Measurements from ENCODE around the gene PCSK5.
"Not testable (repeated sequence)": the region's sequence is repeated elsewhere in the genome, so short reads cannot be mapped to it uniquely, and the experiment has no call there.

The PCSK5 gene

DNA sequence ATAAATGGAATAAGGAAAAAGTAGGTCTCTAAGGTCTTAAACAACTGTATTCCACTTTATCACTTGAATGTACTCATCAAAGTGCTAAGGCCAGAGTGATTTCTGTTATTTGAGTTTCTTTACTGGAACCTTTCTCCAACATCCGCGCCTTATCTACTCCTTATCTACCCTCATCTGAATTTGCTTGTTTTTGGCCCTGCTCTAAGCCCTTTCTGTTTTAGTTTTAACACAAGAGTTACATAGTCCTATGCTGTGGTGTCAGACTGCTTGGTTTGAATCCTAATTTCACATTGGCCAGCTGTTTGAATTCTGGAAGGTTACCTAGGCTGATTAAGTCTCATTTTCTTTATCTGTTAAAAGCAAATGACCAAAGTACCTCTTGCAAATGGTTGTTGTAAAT lies 128.3 kb downstream of the PCSK5 start:
- DNase-seq = peak; percentile 0

DNA sequence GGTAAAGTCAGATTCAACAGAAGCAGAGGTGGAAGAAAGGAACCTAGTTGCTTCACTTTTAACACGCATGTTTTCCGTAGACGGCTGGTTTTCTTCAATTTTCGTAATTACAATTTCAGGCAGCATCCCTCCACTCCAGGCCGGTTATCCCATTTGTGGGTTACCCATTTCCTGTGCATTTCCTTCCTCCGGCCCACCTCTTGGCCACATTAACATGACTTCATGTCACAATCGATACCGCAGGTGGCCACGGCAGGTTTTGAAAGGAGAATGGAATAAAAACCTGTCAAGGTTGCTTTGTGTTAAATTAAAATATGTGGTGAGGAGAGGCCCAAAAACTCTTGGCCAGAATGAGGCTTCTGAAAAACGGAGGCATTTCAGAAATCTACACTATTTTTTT lies 130.2 kb downstream of the PCSK5 start:
- peak; percentile 4 for DNase-seq

DNA sequence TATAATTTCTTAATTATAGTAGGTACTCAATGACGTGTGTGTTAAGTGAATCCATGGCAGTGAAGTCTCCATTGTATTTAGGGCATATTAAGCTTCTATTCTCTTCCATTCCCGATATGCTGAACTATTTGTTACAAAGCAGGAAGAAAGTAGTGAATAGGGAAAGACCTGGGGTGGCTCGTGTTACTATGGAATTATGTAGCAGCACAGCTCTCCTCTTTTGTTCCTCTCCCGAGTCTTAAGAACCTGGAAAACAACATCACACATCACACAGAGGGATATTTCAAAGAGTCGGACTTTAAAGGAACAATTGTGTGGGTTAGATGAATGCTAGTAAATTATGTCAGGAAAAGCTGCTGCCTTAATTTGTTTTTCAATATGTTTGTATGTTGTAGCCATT lies 131.8 kb downstream of the PCSK5 start:
- DNase-seq = no peak

DNA sequence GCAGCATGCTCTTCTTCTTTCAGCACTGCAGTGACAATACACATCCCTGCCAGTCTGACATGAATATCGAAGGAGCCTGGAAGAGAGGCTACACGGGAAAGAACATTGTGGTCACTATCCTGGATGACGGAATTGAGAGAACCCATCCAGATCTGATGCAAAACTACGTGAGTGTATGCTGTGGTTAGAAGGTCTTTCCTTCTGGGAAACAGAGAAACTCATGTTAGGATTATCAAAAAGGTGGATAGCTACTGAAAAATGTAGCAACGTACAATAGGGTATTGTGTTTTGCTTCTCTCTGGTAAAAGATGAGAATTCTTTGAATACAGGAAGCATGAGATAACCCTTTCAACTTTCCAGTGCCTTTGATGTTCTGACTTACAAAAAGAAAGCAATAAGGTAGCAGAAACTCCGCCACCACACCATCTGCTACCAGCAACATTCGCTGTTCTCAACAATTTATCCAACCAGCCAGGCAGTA lies 133.3 kb downstream of the PCSK5 start:
- peak; percentile 51 for DNase-seq

DNA sequence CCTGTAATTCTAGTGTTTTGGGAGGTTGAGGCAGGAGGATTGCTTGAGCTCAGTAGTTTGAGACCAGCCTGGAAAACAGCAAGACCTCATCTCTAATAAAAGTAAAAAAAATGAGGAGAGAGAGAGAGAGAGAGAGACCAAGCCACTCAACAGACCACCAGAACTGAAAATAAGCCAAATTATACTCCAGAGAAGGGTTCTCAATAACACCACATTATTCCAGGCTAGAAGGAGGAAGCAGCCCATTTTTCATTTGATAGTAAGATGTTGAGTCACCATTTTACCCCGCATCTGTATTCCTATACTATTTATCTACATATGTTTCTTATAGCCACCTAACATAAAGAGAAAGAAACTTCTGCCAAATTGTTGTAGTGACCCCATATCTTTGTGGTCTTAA lies 134.8 kb downstream of the PCSK5 start:
- no peak for DNase-seq

DNA sequence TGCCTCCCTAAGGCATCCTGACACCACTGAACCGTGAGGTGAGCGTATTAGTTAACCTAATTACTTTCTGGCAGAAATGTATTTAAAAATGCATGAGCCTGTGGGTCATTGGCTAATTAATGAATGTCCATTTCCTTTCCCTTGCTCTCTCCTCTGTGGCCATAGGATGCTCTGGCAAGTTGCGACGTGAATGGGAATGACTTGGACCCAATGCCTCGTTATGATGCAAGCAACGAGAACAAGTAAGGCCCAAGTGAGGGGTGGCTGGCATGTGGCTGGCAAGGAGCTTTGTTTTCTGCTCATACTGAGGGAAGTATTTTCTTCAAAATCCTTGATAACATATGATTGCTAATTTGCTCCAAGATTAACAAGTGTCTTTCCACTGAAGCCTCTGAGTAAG lies 136.3 kb downstream of the PCSK5 start:
- DNase-seq = no peak

DNA sequence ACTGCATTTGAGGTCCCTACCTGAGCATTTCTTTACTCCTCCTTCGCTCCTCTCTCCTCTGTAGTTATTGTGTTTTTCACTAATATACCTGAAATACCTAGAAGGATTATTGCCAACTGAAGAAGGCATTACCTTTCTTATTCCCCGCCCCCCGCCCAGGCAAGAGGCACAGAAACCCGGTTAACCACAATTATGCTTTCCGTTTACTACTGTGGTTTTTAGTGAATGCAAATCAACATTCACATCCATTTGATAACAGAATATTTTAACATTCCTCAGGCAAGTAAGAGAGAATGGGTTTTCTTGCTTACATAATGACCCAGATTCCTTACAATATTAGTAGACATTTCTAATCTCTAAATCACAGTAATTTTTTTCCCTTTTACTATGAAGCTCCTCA lies 136.9 kb downstream of the PCSK5 start:
- DNase-seq = peak; percentile 1

DNA sequence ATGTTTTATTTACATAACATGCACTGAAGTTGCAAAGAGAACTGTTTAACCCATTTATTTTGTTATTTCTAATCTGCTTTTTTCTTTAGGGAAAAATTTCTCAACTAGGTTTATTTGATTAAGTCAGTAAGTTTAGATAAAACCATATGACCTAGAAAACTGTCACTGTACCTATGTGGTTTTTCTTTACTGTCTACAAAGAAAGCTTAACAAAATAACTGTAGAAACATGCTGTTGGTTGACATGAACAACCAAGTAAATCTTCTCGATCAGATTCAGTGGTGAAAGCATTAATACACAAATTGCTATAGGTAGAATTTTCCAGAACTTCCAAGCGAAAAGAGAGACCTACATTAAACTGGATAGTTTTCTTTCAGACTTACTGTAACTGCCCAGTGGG lies 137.4 kb downstream of the PCSK5 start:
- DNase-seq = no peak

DNA sequence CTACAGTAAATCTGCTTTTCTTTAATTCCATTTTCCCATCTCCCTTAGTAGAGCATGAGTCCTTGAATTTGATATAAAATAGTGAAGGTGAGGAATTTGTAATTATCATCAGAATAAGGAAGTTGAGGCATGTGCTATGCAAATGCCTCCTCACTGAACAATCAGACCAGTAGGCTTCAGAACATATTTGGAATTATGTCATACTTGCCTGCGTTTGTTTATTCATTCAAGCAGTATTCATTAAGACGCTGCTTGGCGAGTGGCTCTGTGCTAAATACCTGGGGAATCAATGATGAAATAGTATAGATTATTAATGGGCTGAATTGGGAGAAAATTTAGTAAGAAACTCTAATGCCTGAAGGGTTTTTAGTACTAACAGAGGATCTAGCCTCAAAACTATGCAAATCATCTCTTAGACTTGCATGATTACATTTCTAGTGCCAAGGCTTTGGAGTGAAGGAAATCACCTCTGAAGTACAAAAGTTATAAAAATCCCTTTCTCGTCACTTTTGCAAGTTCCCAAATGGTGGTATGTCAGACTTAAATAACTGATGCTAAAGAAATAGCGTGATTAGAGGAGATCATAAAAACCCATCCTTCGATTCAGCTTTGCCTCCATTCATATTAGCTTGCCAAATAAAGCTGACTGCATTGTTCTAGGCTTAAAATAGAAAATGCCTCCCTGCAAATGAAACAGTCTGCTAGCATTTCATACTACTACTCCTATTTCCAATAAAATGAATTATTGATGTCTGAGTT lies 141.7 kb downstream of the PCSK5 start:
- DNase-seq = no peak

DNA sequence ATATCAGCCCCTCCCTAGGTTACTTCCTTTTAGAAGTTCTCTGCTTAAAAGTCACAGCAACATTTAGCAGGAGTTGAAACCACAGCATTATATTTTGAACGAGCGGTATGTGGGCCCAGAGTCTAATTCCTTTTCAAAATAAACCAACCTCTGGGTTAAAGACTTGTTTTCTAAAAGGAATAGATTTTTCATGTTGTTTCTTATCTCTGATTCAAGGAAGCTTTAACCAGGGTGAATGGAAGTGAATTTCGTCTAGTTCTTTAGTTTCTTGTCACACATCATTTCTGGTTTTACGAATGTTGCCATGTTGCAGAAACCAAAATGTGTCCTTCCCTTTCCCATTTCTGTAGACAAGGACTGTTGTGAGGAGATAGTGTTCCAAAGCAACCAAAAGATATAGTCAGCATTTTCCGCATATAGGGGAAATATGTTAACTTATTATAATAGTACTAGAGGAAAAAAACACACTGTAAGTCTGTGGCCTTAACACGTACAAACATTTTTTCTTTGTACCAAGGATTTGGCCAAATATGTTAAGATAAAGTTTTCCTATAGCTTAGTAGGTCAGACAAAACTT lies 142.4 kb downstream of the PCSK5 start:
- no peak for DNase-seq

DNA sequence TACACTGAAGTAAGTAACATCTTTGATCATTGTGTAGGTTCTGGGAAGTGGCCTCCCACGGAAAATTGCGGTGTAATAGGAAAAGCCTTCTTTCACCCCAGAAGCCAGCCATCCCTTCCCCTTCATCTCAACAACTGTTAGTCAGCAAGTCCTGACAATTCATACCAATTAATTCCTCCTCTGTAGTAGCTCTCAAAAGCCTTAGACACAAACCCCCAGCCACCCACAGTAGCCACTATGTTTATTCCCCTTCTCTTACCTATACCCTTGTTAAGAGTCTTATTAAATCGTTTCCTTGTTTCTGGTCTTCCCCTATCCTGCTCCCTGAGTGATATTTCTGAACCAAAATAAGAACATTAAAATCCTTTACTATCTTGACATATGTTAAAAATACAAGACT lies 143.6 kb downstream of the PCSK5 start:
- no peak for DNase-seq

DNA sequence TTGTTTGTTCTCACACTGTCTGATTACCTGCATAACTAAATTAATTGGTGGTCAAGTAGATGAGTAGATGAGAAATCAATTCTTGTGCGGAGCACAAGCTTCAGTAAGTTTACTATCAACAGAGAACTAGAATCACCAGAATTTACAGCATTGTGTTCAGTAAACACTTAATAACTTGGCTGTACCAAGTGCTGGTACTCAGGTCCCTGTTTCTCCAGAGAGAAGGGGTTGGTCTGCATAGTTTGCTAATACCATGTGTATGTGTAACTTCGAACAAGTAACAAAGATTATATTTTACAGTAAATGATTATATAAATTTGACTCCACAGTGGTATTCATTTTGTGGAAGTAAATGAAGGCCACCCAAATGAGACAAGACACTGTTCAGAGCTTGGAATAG lies 146.3 kb downstream of the PCSK5 start:
- DNase-seq = no peak

DNA sequence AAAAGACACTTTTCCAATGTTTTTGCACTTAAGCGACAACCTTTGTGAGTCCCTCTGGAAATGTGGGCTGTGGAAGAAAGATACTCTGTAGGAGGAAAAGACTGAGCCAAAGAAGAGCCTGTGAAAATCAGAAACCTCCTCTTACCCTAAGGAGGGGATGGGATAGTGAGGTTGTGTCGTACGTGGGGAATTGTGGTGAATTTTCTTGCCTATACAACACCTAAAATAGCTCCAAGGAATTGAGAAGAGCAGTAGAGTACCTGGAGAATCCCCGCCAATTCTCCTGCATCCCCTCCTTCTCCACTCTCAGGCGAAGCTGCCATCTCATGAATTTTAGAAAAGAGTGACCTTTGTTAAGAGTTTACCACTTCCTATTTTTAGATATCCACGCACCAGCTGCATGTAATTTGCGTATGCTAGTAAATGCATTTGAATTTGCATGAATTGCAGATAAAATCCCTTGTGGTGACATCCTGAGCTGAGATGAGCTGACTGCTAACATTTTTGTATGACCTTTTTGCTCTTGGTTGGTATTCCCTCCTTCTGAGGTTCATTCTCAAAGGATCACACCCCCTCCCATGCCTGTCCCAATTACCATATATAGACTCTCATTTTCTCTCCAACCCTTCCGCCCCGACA lies 147.2 kb downstream of the PCSK5 start:
- no peak for DNase-seq

DNA sequence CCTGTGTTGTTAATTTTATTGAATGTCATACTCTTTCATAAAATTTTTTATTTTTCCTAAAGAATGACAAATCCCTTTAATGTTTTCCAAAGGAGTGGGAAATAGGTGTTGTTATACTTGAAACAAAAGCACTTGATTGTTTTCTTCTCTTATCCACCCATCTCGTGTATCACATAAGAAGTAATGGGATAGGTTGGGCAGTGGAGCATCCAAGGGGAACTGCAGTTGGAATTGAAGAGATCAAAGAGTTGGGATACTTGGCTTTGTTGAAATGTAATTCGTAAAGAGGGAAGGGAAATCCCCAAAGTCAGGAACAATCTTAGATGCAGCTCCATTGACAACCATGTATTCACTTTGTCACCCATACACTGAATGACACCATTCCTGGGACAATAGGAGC lies 148.0 kb downstream of the PCSK5 start:
- no peak for DNase-seq

DNA sequence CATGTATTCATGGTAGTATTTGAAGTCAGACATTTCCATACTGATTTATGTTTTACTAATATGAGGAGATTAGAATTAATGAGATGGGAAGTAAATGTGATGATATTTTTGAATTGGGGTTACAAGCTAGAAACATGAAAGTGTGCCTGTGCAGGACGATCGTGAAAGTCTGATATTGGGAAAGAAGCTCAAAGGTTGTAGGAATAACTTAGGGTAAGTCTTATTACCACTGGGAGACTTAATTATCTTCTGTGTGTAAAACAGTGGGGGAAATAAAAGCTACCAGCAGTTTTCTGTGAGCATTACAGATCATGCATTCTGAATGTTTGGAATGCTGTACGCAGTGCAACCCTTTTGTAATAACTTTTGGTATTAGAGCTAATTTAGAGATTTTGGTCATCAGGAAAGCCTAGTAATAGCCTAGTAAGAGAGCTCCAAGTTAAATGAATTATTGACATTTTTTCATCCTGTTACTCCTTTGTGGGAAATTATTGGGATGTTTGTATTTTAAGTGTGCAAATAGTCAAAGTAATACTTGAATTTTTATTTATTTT lies 153.9 kb downstream of the PCSK5 start:
- no peak for DNase-seq

DNA sequence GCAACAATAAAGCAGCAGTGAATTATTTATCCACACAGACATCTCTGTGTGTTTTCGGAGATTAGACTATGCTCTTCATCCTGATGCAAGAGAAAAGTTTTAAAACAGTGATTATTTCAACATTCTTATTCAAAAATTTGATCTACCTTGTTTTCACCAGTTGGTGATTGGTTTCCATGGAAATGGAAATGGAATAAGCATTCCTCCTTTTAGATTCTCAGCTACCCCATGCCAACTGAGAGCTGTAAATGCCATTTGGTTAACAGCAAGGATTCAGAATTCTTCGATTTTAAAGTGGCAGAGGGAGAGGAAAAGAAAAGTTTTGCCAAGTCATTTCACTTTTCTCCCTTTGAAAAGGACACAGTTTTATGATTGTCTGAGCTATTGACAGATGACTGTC lies 154.7 kb downstream of the PCSK5 start:
- DNase-seq = no peak

DNA sequence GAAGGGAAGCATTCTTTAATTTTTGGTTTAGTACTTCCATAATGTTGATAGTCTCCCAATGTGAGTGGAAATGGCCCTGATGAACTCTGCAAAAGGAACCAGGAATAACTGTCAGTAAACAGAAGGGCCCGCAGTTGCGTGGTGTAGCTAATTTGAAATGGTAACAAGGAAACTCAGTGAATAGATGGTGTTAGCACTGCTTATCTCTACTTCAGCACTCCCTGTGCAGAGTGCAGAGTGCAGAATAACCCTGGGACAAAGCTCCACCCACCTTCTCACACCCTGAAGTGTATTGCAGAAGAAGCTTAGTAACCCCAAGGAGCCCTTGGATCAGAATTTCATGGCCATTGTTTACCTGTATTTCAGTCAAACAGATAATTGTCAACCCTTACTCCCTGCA lies 158.9 kb downstream of the PCSK5 start:
- no peak for DNase-seq

DNA sequence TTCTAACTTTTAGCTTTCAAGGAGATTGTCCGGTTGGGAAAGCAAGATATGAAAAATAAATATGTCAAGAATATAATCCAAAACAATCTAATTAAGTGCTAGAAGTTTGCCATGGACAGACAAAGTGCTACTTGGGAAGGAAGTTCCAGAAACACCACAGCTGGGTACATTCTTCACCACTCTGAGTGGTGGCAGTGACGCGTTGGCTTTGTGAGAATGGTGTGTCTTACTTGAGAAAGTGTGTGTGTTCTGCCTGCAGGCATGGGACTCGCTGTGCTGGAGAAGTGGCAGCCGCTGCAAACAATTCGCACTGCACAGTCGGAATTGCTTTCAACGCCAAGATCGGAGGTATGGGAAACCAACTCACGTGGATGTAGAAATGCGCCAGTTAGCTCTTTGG lies 177.2 kb downstream of the PCSK5 start:
- no peak for DNase-seq

DNA sequence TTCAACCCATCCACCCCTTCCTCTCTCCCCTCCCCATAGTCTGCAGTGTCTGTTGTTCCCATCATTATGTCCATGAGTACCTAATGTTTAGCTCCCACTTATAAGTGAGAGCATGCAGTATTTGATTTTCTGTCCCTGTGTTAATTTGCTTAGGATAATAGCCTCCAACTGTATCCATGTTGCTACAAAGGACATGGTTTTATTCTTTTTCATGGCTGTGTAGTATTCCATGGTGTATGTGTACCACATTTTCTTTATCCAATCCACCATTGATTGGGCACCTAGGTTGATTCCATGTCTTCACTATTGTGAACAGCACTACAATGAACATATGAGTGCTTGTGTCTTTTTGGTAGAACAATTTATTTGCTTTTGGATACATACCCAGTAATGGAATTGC lies 187.1 kb downstream of the PCSK5 start:
- DNase-seq = no peak

DNA sequence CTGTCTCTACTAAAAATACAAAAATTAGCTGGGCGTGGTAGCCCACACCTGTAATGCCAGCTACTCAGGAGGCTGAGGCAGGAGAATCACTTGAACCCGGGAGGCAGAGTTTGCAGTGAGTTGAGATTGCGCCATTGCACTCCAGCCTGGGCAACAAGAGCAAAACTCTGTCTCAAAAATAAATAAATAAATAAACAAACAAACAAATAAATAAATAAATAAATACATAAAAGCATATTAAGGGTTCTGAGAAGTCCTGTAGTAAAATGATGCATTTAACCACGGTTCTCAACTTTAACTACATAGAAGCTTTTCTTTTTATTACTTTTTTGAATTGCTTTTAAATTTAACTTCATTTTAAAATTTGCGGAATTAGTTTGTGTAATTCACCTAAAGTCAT lies 190.8 kb downstream of the PCSK5 start:
- not testable (repeated sequence) for DNase-seq

DNA sequence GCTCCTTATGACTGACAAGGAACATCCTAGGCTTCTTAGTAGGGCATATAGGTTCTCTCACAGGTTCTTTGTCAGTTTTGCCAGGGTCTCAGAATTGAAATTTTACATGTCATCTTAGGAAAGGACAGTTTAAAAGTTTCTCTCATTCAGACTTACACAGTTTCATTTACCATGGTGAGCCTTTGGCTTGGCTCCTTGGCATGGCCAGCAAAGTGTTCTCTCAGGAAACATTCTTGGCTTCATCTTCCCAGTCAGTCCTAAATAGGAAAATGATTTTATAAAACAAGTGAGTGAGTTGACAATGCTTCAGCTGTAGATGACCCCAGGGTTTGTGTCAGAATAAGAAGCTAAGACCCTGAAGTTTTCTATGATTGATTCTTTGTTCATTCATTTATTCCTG lies 191.6 kb downstream of the PCSK5 start:
- DNase-seq = no peak

DNA sequence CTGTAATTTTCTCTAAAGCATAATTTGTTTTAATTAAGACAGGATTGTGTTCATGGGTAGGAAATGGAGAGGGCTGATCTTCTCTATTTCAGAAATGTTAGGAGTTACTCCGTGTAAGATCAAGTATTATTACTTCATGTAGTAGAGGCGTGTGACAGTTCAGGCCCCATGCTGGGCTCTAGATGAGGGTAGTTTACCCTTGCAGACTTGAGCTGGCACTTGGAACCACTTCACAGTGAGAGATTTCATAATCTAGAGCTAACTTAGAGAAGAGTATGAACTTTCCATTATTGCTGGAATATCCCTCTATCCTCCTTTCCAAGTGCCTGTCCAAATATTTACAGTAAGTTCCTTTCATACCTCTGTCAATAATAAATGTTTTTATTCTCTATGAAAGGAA lies 195.1 kb downstream of the PCSK5 start:
- DNase-seq = no peak

DNA sequence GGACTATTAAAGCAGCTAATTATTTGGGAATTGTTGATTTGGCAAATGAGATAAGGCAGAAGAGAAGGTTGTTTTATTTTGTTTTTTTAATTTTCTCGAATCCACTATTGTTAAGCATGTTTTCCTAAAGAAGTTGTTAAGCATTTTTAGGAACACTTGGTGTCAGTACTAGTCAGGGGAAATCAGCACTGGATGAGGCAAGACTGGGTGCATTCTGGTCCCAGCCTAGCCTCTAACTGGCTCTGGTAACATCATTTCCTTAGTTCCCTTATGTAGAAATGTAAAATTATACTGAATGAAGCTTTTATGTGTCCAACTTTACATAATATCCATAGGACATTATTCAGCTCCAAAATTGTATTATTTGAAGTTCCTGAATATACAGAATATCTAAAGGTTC lies 196.1 kb downstream of the PCSK5 start:
- DNase-seq = no peak

DNA sequence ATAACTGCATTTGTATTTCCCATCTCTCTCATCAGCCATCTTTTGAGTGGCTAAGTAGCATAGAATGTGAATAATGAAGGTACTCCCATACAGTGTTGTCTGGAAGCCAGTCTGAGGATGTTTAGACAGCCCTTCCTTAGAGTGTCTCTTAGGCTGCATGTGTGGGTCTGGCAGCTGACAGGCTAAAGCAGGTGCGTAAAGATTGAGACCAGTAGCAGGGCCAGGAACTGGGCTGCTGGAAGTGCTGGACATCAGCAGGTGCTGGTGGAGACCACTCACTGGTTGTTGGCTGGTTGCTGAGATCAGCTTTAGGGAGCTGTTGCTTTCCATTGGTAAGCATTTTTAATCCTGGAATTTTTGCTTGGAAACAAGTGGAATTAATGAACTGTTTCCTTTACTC lies 197.5 kb downstream of the PCSK5 start:
- no peak for DNase-seq

Data from activated CD4-positive, alpha-beta T cell treated with anti-CD3 and anti-CD28 coated beads, Interleukin-10, Interleukin-2, amounts not matched to agents 100 ng/mL and 50 ng/mL, durations not matched to agents 16 hours and 8 hours (primary cell).